CD4-positive, alpha-beta memory T cell (primary cell): ENCODE data around the gene MDFIC2. TPM values are rescaled to one million over a fixed set of nuclear protein-coding genes. Genes with fewer than 3 reads are reported as not detected.
"Not testable (repeated sequence)": the region's sequence is repeated elsewhere in the genome, so short reads cannot be mapped to it uniquely, and the experiment has no call there.

Experiments used
- CTCF ChIA-PET: fragments of 350-600 bp; sonication (Branson Sonifier 250); formaldehyde crosslinking; loops from one replicate; lab custom pipeline; 2021; ENCODE audit warnings: inconsistent platforms; ENCODE audit not compliant: partially characterized antibody; lab: Charles Lee
- POLR2A ChIA-PET: fragments of 350-600 bp; sonication (Branson Sonifier 250); formaldehyde crosslinking; loops from one replicate; lab custom pipeline; 2021; ENCODE audit not compliant: partially characterized antibody; lab: Charles Lee
- DNase-seq, 5 donors: peaks; one replicate each; pipeline versions ENCODE4 v3.0.0 to v3.0.0-alpha.2; 2020 to 2022; ENCODE audit warnings: mixed read lengths in 1 of 5
- H3K27ac ChIP-seq: one replicate; pipeline ENCODE4 v1.7.0; 2013; ENCODE audit warnings: low read depth, low read length
- H3K27me3 ChIP-seq: 2 replicates; pipeline ENCODE4 v1.7.0; 2013; ENCODE audit warnings: mild to moderate bottlenecking, low read length, moderate library complexity; ENCODE audit not compliant: insufficient read depth
- H3K36me3 ChIP-seq: 2 replicates; pipeline ENCODE4 v1.7.0; 2013; ENCODE audit warnings: mild to moderate bottlenecking, low read length, moderate library complexity; ENCODE audit not compliant: insufficient read depth
- H3K4me1 ChIP-seq: 2 replicates; pipeline ENCODE4 v1.7.0; 2013; ENCODE audit warnings: mild to moderate bottlenecking, low read length, moderate library complexity; ENCODE audit not compliant: insufficient read depth
- H3K4me3 ChIP-seq, 2 donors: one replicate each; pipeline ENCODE4 v1.7.0; 2013; ENCODE audit warnings: low read length in 2 of 2, mild to moderate bottlenecking in 1 of 2
- H3K9me3 ChIP-seq, 2 donors: one replicate each; pipeline ENCODE4 v1.7.0; 2013; ENCODE audit warnings: low read length in 2 of 2, control low read depth in 1 of 2; ENCODE audit not compliant: control insufficient read depth in 1 of 2
- H3K27ac Mint-ChIP-seq, 7 donors: one replicate each; pipeline ENCODE4 v1.8.0; 2020 to 2021; ENCODE audit warnings: mixed read lengths in 7 of 7, mild to moderate bottlenecking in 6 of 7, inconsistent platforms in 3 of 7, moderate library complexity in 3 of 7
- H3K27me3 Mint-ChIP-seq, 2 donors: one replicate each; pipeline ENCODE4 v1.8.0; 2020 to 2021; ENCODE audit warnings: mixed read lengths in 2 of 2
- H3K36me3 Mint-ChIP-seq, 2 donors: one replicate each; pipeline ENCODE4 v1.8.0; 2020 to 2021; ENCODE audit warnings: mixed read lengths in 2 of 2, inconsistent platforms in 1 of 2, mild to moderate bottlenecking in 1 of 2
- H3K4me1 Mint-ChIP-seq, 4 donors: one replicate each; pipeline ENCODE4 v1.8.0; 2020 to 2021; ENCODE audit warnings: mixed read lengths in 4 of 4, mild to moderate bottlenecking in 1 of 4
- H3K4me3 Mint-ChIP-seq, 8 donors: one replicate each; pipeline ENCODE4 v1.8.0; 2020 to 2021; ENCODE audit warnings: mixed read lengths in 8 of 8, mild to moderate bottlenecking in 7 of 8, moderate library complexity in 6 of 8, inconsistent platforms in 3 of 8
- H3K9me3 Mint-ChIP-seq, 8 donors: one replicate each; pipeline ENCODE4 v1.8.0; 2020 to 2021; ENCODE audit warnings: mixed read lengths in 8 of 8, mild to moderate bottlenecking in 5 of 8, inconsistent platforms in 3 of 8, moderate library complexity in 1 of 8
- intact Hi-C: fragments of 100-400 bp; cut with micrococcal nuclease; formaldehyde crosslinking; loops from one replicate; pipeline ENCODE4 v1.15.1; 2023
- polyA plus RNA-seq, 2 donors: library from polyadenylated mRNA; unstranded; fragments of 300-500 nt; fragmentation: Illumina TruSeq; gene quantifications; one replicate each; pipeline ENCODE4 v1.2.3, GENCODE V29; 2021
- total RNA-seq, 2 experiments: library from RNA; stranded (reverse); gene quantifications; one replicate each; pipeline ENCODE4 v1.2.3, GENCODE V29; 2021

Gene MDFIC2
- not detected for total RNA-seq
- polyA plus RNA-seq, result not detected

DNA sequence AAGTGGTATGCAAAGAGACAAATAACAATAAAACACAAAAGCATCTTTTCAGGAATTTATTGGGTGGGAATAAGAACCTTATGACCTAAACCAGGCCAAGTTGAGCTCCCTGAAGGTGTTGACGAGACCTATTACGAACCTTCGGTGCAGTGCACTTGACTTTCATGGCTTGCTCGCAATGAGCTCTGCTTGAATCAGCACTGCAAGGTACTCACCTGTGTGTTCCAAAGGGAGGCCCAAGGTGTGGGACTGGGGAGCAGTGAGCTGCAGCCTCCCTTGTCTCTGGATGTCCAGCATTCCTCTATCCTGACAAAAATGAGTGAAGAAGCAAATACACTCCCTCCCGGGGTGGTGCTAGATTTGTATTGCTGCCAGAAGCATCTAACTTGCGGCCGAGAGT, at the start of gene MDFIC2:
Gene MDFIC2, minus strand, starts transcription at position 303 of the 400 bp plus-strand sequence. CDS start 665 bp downstream, outside the sequence.
- no peaks in the 10 kb centered on the region for H3K27me3 ChIP-seq
- H3K9me3 ChIP-seq, result no peaks in the 10 kb centered on the region
- no peak within 1 kb of the TSS for H3K4me3 Mint-ChIP-seq
- intact Hi-C loops, result no loop called here
- no peaks in the 10 kb centered on the region for H3K36me3 ChIP-seq
- H3K4me1 Mint-ChIP-seq, result no peaks in the 10 kb centered on the region
- ChIA-PET POLR2A (no interaction called here), CTCF (no interaction called here)
- H3K27ac Mint-ChIP-seq, result no peak within 1 kb of the TSS
- H3K27me3 Mint-ChIP-seq, result no peaks in the 10 kb centered on the region
- DNase-seq, result no peak
- H3K4me3 ChIP-seq, result no peak within 1 kb of the TSS
- H3K27ac ChIP-seq, result no peak within 1 kb of the TSS
- no peaks in the 10 kb centered on the region for H3K4me1 ChIP-seq
- no peaks in the 10 kb centered on the region for H3K9me3 Mint-ChIP-seq
- no peaks in the 10 kb centered on the region for H3K36me3 Mint-ChIP-seq

GRCh38 chr3:70360979-70361760, 48.7 kb upstream of the MDFIC2 start:
- H3K27ac ChIP-seq, result no peak overlapping the region
- H3K4me3 ChIP-seq, result no peak overlapping the region
- no peaks in the 10 kb centered on the region for H3K27me3 ChIP-seq
- ChIA-PET CTCF (no interaction called here), POLR2A (no interaction called here)
- no peak overlapping the region for H3K4me3 Mint-ChIP-seq
- intact Hi-C loops, result no loop called here
- H3K9me3 ChIP-seq, result no peaks in the 10 kb centered on the region
- H3K36me3 ChIP-seq, result no peaks in the 10 kb centered on the region
- no peaks in the 10 kb centered on the region for H3K4me1 ChIP-seq
- no peaks in the 10 kb centered on the region for H3K27me3 Mint-ChIP-seq
- DNase-seq, result no peak
- H3K4me1 Mint-ChIP-seq, result no peaks in the 10 kb centered on the region
- no peak overlapping the region for H3K27ac Mint-ChIP-seq
- H3K9me3 Mint-ChIP-seq, result peaks cover 0 to 12% (median 7%) of the 10 kb centered on the region in 8 donors
- no peaks in the 10 kb centered on the region for H3K36me3 Mint-ChIP-seq

- ChIA-PET POLR2A (no interaction called here), CTCF (no interaction called here)
- Mint-ChIP-seq H3K9me3 (peaks cover 0 to 11% (median 5%) of the 10 kb centered on the region in 8 donors), H3K27me3 (no peaks in the 10 kb centered on the region), H3K36me3 (no peaks in the 10 kb centered on the region), H3K4me3 (no peak overlapping the region), H3K4me1 (no peaks in the 10 kb centered on the region), H3K27ac (no peak overlapping the region)
- Histone ChIP-seq H3K36me3 (no peaks in the 10 kb centered on the region), H3K4me3 (no peak overlapping the region), H3K9me3 (no peaks in the 10 kb centered on the region), H3K27ac (no peak overlapping the region), H3K4me1 (no peaks in the 10 kb centered on the region), H3K27me3 (no peaks in the 10 kb centered on the region)
- DNase-seq, result no peak
- intact Hi-C loops, result no loop called here
These were observed 47.3 kb upstream of the MDFIC2 start for GRCh38 chr3:70359711-70360110.

DNA sequence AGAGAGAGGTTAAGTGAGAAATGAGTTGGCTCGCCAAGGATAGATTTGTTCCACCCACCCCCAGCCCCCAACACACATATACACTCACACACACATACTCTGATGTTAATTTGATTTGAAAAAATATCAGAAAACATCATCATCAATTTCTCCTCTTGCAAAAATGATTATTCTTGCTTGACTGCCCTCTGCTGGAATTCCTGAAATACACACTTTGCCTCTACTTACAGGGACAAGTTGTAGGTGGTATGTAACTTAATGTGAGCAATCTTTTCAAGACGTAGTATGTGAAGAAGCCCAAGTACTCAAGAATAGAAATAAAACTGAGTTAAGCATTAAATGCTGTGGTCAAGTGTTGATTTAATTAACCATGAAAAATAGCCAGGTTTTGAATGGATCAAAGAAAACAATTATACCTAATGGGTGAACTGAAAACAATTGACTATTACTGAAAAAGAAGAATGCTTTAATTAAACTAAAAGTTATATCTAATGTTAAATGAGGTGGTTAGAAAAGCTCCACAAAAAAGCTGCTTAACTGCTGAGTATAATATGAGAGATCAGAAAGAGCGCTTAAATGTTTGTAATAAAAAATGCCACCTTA, 46.6 kb upstream of the MDFIC2 start:
- POLR2A ChIA-PET, result no interaction called here
- intact Hi-C loops, result no loop called here
- H3K27ac ChIP-seq, result no peak overlapping the region

DNA sequence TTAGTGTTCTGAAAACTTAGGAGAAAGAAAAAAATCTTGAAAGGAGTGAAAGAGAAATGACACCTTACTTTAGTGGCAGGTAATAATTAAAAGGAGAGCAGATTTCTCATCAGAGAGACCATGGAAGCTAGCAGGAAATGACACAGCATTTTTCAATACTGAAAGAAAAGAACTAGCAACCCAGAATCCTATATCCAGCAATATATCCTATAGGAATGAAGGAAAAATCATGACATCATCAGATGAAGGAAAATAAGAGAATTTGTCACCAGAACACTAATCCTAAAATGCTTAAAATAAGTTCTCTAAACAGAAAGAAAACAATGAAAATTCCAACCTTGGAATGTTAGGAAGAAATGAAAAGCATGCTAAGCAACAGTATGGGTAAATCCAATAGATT, 39.8 kb upstream of the MDFIC2 start:
- Mint-ChIP-seq H3K27me3 (peaks cover 0 to 12% of the 10 kb centered on the region in 2 donors), H3K36me3 (no peaks in the 10 kb centered on the region), H3K27ac (no peak overlapping the region), H3K4me3 (no peak overlapping the region), H3K4me1 (no peaks in the 10 kb centered on the region), H3K9me3 (peaks cover 0 to 10% (median 3%) of the 10 kb centered on the region in 8 donors)
- Histone ChIP-seq H3K4me3 (no peak overlapping the region), H3K4me1 (no peaks in the 10 kb centered on the region), H3K27ac (no peak overlapping the region), H3K36me3 (no peaks in the 10 kb centered on the region), H3K27me3 (no peaks in the 10 kb centered on the region), H3K9me3 (no peaks in the 10 kb centered on the region)
- intact Hi-C loops, result no loop called here
- CTCF ChIA-PET, result no interaction called here
- POLR2A ChIA-PET, result no interaction called here
- no peak for DNase-seq

More for the DNA sequence above, 46.6 kb upstream of the MDFIC2 start:
- Histone ChIP-seq H3K27me3 (no peaks in the 10 kb centered on the region), H3K9me3 (no peaks in the 10 kb centered on the region), H3K36me3 (no peaks in the 10 kb centered on the region), H3K4me1 (no peaks in the 10 kb centered on the region), H3K4me3 (no peak overlapping the region)
- H3K9me3 Mint-ChIP-seq, result peaks cover 0 to 10% (median 2%) of the 10 kb centered on the region in 8 donors
- H3K36me3 Mint-ChIP-seq, result no peaks in the 10 kb centered on the region
- no peak overlapping the region for H3K4me3 Mint-ChIP-seq
- no peaks in the 10 kb centered on the region for H3K4me1 Mint-ChIP-seq
- no peaks in the 10 kb centered on the region for H3K27me3 Mint-ChIP-seq
- DNase-seq, result no peak
- CTCF ChIA-PET, result no interaction called here
- no peak overlapping the region for H3K27ac Mint-ChIP-seq

DNA sequence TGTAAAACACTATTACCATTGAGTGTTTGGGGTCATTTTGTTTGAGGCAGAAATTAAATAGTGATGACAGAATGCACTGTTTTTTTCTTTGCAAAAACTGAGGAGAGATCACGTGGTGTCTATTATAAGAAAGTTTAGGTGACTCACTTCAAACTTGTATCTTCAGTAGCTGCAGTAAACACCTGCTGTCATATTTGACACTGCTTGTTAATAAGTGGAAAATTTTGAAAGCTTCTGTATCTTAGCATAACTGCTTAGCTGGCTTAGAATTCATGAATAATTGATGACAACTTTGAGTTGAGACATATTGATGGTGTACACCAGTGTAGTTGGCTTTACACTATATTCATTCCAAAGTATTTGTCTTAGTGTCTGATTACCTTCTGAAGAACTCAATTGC, 29.7 kb upstream of the MDFIC2 start:
- no peak for DNase-seq
- Mint-ChIP-seq H3K4me1 (no peaks in the 10 kb centered on the region), H3K36me3 (no peaks in the 10 kb centered on the region), H3K27ac (no peak overlapping the region), H3K9me3 (peaks cover 0 to 5% (median under 1%) of the 10 kb centered on the region in 8 donors), H3K27me3 (peaks cover 0 to 2% of the 10 kb centered on the region in 2 donors), H3K4me3 (no peak overlapping the region)
- no peaks in the 10 kb centered on the region for H3K4me1 ChIP-seq
- H3K27ac ChIP-seq, result no peak overlapping the region
- no peak overlapping the region for H3K4me3 ChIP-seq
- no peaks in the 10 kb centered on the region for H3K27me3 ChIP-seq
- intact Hi-C loops, result no loop called here
- H3K9me3 ChIP-seq, result no peaks in the 10 kb centered on the region
- ChIA-PET CTCF (no interaction called here), POLR2A (no interaction called here)
- no peaks in the 10 kb centered on the region for H3K36me3 ChIP-seq

DNA sequence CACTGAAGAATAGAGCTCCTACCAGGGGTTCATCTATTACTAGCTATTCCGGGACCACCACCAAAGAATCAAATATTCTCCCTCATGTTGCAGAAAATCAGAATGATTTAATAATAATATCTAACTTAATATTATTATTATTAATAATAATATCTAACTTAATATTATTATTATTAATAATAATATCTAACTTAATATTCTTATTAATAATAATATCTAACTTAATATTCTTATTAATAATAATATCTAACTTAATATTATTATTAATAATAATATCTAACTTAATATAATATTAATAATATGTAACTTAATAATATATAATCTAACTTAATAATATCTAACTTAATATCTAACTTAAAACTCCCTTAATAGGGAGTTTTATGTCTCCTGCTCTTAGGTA, 24.4 kb upstream of the MDFIC2 start:
- H3K4me3 ChIP-seq, H3K9me3 ChIP-seq, H3K27me3 ChIP-seq, H3K4me1 ChIP-seq, CTCF ChIA-PET, DNase-seq, H3K27me3 Mint-ChIP-seq, H3K36me3 ChIP-seq, H3K4me1 Mint-ChIP-seq, H3K9me3 Mint-ChIP-seq, intact Hi-C loops, H3K27ac ChIP-seq, POLR2A ChIA-PET, H3K36me3 Mint-ChIP-seq, H3K27ac Mint-ChIP-seq, H3K4me3 Mint-ChIP-seq: not testable (repeated sequence)
